ENCODE results near the gene KLHL26. TPM values are rescaled to one million over a fixed set of nuclear protein-coding genes. Genes with fewer than 3 reads are reported as not detected.

The KLHL26 gene
- total RNA-seq, 4 donors from 2014 or later, result 13.4 to 20.2 (median 15.9) TPM

DNA sequence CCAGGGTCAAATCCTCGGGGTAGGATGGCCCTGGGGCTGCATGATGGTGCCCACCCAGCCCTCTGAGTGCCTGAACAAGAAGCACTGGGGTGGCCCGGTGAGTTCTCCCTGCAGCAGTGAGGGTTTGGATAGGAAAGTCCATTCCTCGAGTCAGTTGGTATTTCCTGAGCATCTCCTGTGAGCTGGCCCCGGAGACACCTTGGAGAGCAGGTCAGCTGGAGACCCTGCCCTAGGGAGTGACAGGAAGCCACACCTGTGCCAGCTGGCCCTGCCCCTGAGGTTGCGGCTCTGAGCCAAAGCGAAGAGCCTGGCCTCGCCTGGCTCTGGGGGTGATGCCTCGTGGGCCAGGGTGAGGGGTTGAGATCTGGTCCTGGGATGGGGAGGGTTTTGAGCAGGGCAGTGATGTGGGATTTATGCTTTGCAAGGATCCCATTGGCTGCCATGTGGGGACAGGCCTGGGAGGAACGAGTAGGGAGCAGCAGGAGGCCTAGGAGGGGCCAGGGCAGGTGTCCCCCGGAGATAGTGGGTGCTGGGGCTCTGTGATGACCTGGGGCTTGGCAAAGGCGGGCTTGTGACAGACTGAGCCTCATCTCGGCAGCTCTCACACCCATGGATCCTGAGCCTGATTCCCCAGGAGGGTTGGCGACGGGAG, 62.7 kb downstream of the KLHL26 start:
- no peaks in the 10 kb centered on the region for H3K36me3 ChIP-seq
- H3K9me3 ChIP-seq, result no peaks in the 10 kb centered on the region
- H3K4me3 ChIP-seq (replicated peaks in 1 of 3), result no peak overlapping the region
- H3K4me1 ChIP-seq, result peaks cover 22 to 47% of the 10 kb centered on the region in 2 donors
- no peak for TF ChIP-seq POLR2A (IDR thresholded peaks at IDR 0.05)
- TF ChIP-seq, protein P1, sequence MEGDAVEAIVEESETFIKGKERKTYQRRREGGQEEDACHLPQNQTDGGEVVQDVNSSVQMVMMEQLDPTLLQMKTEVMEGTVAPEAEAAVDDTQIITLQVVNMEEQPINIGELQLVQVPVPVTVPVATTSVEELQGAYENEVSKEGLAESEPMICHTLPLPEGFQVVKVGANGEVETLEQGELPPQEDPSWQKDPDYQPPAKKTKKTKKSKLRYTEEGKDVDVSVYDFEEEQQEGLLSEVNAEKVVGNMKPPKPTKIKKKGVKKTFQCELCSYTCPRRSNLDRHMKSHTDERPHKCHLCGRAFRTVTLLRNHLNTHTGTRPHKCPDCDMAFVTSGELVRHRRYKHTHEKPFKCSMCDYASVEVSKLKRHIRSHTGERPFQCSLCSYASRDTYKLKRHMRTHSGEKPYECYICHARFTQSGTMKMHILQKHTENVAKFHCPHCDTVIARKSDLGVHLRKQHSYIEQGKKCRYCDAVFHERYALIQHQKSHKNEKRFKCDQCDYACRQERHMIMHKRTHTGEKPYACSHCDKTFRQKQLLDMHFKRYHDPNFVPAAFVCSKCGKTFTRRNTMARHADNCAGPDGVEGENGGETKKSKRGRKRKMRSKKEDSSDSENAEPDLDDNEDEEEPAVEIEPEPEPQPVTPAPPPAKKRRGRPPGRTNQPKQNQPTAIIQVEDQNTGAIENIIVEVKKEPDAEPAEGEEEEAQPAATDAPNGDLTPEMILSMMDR (IDR thresholded peaks at IDR 0.05), result no peak
- intact Hi-C loops (cut with DNase I), result no loop called here
- peak overlapping the region; percentile 78 to 90 (median 86) for H3K27ac ChIP-seq
- no peaks in the 10 kb centered on the region for H3K27me3 ChIP-seq
- 66 to 75% methylated on average over 11 to 14 of the region's 14 CpGs for WGBS, 2 donors
- no peak for DNase-seq

DNA sequence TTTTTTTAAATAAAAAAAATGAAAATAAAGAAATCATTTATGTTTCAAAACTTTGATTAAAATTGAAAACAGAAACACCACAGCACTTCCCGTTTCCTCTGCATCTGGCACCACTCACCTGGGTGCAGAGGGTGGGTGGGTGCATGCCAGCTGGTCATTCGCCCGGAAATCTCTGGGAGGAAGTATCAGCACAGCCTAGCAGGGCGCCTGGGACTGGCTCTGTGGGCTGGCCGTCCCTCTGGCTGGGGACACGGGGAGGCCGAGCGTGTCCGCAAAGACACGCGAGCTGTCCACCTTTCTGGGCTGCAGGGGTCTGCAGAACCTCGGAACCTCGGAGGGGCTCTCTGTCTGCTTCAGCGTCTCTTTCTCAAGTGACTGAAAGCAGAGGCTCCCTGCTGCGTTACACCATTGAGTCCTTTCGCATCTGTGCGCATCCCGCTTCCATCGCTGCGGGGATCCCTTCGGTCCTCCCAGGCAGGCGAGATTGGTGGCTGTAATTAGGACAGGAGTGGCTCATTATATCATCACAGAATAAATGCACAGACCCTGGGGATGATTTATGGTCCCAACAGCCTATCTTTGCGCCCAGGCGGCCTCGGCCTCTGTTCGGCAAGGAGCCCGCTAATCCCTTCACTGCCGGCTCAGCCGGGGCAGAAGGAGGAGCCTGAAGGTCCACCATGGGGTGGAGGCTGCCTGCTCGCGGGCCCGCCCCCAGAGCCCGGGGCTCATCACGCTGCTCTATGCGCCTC, 63.8 kb downstream of the KLHL26 start:
- intact Hi-C loops (cut with DNase I), result no loop called here
- DNase-seq, result peak; percentile 93 to 95
- Histone ChIP-seq H3K36me3 (no peaks in the 10 kb centered on the region), H3K27ac (peak overlapping the region; percentile 78 to 90 (median 86)), H3K27me3 (no peaks in the 10 kb centered on the region), H3K4me3 (replicated peaks in 1 of 3) (peak overlapping the region in 2 of 3 donors; percentile 10 to 29), H3K9me3 (no peaks in the 10 kb centered on the region), H3K4me1 (peaks cover 22 to 47% of the 10 kb centered on the region in 2 donors)
- TF ChIP-seq, protein P1 (IDR thresholded peaks at IDR 0.05), result no peak
- peak in 1 of 2 donors; percentile 42 for TF ChIP-seq POLR2A (IDR thresholded peaks at IDR 0.05)
- WGBS, 2 donors, result 2 to 11% methylated on average over 5 to 32 of the region's 35 CpGs

DNA sequence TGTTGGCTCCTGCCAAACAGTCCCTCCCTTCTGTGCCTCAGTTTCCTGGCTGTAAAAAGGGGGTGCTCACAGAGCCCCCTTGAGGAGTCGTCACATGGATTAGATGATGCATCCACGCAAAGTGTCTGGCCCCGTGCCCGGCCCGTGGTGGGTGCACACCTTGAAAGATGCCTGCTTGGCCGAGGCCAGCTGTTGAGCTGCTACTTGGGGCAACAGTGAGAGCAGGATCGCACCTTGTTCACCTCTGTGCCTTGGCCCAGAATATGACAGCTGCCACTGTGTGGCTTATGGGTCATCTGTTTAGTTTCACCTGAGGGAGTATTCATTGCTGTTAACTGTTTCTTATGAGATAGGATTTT, 64.4 kb downstream of the KLHL26 start:
- TF ChIP-seq, protein P1 (IDR thresholded peaks at IDR 0.05), result no peak
- TF ChIP-seq POLR2A (IDR thresholded peaks at IDR 0.05), result no peak
- peak overlapping the region in 2 of 3 donors; percentile 10 to 29 for H3K4me3 ChIP-seq (replicated peaks in 1 of 3)
- H3K9me3 ChIP-seq, result no peaks in the 10 kb centered on the region
- H3K36me3 ChIP-seq, result no peaks in the 10 kb centered on the region
- H3K4me1 ChIP-seq, result peaks cover 22 to 47% of the 10 kb centered on the region in 2 donors
- 1 to 9% methylated on average over 7 of the region's 7 CpGs for WGBS, 2 donors
- intact Hi-C loops (cut with DNase I), result no loop called here
- no peak for DNase-seq
- H3K27me3 ChIP-seq, result no peaks in the 10 kb centered on the region
- H3K27ac ChIP-seq, result peak overlapping the region; percentile 78 to 90 (median 86)

DNA sequence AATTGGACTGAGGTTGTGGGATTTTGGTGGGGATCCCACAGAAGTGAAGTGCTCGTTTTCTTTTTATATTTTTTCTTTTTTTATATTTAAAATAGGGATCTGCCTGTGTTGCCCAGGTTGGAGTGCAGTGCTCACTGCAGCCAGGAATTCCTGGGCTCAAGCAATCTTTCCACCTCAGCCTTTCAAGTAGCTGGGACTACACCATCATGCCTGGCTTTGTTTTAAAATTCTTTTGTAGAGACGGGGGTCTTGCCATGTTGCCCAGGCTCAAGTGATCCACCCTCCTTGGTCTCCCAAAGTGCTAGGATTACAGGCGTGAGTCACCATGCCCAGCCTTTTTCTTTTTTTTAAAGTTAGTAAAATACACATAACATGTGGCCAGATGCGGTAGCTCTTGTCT, 67.2 kb downstream of the KLHL26 start:
- WGBS, 2 donors, result 91 to 93% methylated on average over 4 of the region's 4 CpGs
- Histone ChIP-seq H3K4me3 (replicated peaks in 1 of 3) (no peak overlapping the region), H3K36me3 (no peaks in the 10 kb centered on the region), H3K9me3 (no peaks in the 10 kb centered on the region), H3K27ac (no peak overlapping the region), H3K27me3 (no peaks in the 10 kb centered on the region), H3K4me1 (peaks cover 21 to 29% of the 10 kb centered on the region in 2 donors)
- intact Hi-C loops (cut with DNase I), result no loop called here
- DNase-seq, result no peak
- no peak for TF ChIP-seq POLR2A (IDR thresholded peaks at IDR 0.05)
- TF ChIP-seq, protein P1 (IDR thresholded peaks at IDR 0.05), result no peak

DNA sequence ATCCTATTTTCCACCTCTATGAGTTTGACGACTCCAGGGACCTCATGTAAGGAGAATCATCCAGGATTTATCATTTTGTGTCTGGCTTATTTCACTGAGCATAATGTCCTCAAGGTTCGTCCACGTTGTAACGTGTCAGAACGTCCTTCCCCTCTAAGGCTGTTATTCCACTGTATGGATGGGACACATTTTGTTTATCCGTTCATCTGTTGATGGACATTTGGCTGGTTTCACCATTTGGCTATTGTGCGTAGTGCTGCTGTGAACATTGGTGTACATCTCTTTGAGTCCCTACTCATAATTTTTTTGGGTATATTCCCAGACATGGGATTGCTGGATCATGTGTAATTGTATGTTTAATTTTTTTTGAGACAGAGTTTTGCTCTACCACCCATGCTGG, 68.1 kb downstream of the KLHL26 start:
- Histone ChIP-seq H3K4me3 (replicated peaks in 1 of 3) (no peak overlapping the region), H3K9me3 (no peaks in the 10 kb centered on the region), H3K27me3 (no peaks in the 10 kb centered on the region), H3K4me1 (peaks cover 12 to 20% of the 10 kb centered on the region in 2 donors), H3K27ac (no peak overlapping the region), H3K36me3 (no peaks in the 10 kb centered on the region)
- DNase-seq, result no peak
- 73 to 88% methylated on average over 7 of the region's 7 CpGs for WGBS, 2 donors
- intact Hi-C loops (cut with DNase I), result no loop called here
- TF ChIP-seq POLR2A (IDR thresholded peaks at IDR 0.05), result no peak
- TF ChIP-seq, protein P1 (IDR thresholded peaks at IDR 0.05), result no peak

Data from thyroid gland (tissue), 4 donors.